ENCODE measurements around the gene CRLF2.
"Not testable (repeated sequence)": the region's sequence is repeated elsewhere in the genome, so short reads cannot be mapped to it uniquely, and the experiment has no call there.

The CRLF2 gene, protein sequence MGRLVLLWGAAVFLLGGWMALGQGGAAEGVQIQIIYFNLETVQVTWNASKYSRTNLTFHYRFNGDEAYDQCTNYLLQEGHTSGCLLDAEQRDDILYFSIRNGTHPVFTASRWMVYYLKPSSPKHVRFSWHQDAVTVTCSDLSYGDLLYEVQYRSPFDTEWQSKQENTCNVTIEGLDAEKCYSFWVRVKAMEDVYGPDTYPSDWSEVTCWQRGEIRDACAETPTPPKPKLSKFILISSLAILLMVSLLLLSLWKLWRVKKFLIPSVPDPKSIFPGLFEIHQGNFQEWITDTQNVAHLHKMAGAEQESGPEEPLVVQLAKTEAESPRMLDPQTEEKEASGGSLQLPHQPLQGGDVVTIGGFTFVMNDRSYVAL

DNA sequence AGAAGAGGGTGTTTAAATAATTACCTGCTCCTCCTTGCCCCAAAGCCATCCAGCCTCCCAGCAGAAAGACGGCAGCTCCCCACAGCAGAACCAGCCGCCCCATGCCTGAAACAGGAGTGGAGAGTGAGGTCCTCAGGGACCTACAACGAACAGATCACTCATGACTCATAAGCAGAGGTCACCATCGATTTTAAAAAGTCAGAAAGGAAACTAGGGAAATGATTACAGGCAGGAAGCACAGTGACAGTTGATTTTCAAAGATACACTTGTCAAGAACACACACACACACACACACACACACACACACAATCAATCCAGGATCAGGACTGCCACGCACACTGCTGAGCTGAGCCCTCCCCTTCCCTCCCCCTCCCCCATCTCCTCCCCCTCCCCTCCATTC is at the start of gene CRLF2:
TSS of gene CRLF2 (minus strand) at position 118 of the 400 bp plus-strand sequence. CDS start at position 103, 15 bp downstream.
- in situ Hi-C loops (cut with HindIII; ENCODE audit: low sequenced_read_pairs) = no loop called here

DNA sequence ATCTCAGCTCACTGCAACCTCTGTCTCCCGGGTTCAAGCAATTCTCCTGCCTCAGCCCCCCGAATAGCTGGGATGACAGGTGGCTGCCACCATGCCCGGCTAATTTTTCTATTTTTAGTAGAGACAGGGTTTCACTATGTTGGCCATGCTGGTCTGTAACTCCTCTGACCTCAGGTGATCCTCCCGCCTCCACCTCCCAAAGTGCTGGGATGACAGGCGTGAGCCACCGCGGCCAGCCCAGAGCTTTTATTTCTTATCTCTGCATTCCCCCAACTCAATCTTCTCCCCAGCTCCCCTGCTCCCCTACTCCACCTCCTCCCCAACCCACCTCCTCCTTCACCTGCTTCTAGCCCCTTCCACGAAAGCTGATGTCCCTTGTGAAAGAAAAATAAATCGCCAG is 49.3 kb upstream of the CRLF2 start:
- in situ Hi-C loops (cut with HindIII; ENCODE audit: low sequenced_read_pairs) = not testable (repeated sequence)

GRCh38 chrX:1261285-1261684 is 48.8 kb upstream of the CRLF2 start:
- in situ Hi-C loops (cut with HindIII; ENCODE audit: low sequenced_read_pairs) = no loop called here

GRCh38 chrX:1252861-1253260 is 40.4 kb upstream of the CRLF2 start:
- in situ Hi-C loops (cut with HindIII; ENCODE audit: low sequenced_read_pairs) = no loop called here

DNA sequence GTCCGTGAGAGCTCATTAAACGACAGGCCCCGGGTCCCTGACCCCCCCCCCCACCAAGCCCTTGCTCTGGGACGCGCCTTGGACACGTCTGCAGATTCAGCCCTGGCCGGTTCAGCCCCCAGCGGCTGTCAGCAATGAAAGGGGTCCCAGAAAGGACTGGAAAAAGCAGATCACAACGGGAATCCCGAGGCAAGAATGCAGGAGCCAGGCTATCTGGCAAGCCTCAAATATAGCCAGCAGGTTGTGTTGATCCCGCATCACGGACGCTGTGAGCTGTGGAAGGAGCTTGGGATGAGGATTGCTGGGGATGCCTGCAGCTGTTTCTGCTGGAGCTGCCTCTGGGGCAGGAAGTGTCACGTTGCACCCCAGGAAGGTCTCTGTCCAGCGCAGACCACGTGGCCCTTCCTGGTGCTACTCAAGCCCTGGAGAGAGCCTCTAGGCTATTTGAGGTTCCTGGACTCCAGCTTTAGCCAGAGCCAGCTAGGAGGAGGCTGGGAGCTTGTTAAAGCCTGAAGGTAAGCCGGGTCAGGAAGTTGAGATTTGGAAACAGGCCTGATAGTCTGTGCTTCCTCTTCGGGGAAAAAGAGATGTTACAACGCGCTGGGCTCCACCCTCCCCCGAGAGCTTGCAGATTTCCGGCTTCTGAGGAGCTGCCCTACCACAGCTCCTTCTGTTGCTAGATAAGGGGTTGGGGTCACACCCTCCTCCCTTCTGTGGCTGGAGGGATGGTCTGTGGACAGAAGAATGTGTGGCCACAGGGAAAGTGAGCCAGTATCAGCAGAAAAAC is 36.8 kb upstream of the CRLF2 start:
- in situ Hi-C loops (cut with HindIII; ENCODE audit: low sequenced_read_pairs) = no loop called here

- in situ Hi-C loops (cut with HindIII; ENCODE audit: low sequenced_read_pairs) = no loop called here
Observed at GRCh38 chrX:1248331-1249061, 36.0 kb upstream of the CRLF2 start.

- in situ Hi-C loops (cut with HindIII; ENCODE audit: low sequenced_read_pairs) = no loop called here
Observed at GRCh38 chrX:1246816-1247215, 34.4 kb upstream of the CRLF2 start.

DNA sequence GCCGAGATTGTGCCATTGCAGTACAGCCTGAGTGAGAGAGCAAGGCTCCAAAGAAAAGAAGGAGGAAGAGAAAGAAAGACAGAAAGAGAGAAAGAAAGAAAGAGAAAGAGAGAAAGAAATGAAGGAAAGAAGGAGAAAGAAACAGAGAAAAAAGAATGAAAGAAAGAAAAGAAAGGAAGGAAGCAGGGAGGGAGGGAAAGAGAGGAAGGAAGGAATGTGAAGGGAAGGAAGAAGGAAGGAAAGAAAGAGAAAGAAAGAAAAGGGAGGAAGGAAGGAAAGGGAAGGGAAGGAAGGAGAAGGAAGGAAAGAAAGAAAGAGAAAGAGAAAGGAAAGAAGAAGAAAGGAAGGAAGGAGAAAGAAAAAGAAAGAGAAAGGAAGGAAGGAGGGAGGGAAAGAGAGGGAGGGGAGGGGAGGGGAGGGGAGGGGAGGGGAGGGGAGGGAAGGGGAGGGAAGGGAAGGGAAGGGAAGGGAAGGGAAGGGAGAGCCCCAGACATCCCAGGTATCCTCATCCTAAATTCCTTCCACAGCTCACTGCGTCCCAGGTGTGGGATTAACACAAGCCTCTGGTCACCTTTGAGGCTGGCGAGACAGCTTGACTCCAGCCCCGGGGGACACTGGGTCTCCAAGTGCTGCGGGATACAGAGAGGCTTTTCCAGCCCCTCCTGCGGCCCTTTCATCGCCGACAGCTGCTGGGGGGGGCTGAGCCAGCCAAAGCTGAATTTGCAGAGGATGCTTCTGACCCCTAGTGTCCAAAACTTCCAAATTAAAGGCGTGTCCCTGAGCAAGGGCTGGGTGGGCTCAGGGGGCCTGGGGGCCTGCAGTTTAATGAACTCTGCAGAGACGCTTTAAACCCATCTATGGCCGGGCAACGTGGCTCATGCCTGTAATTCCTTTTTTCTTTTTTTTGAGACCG is 32.0 kb upstream of the CRLF2 start:
- in situ Hi-C loops (cut with HindIII; ENCODE audit: low sequenced_read_pairs) = no loop called here

GRCh38 chrX:1242891-1243402 is 30.5 kb upstream of the CRLF2 start:
- in situ Hi-C loops (cut with HindIII; ENCODE audit: low sequenced_read_pairs) = no loop called here

- in situ Hi-C loops (cut with HindIII; ENCODE audit: low sequenced_read_pairs) = not testable (repeated sequence)
Observed at GRCh38 chrX:1240551-1240950, 28.1 kb upstream of the CRLF2 start.

DNA sequence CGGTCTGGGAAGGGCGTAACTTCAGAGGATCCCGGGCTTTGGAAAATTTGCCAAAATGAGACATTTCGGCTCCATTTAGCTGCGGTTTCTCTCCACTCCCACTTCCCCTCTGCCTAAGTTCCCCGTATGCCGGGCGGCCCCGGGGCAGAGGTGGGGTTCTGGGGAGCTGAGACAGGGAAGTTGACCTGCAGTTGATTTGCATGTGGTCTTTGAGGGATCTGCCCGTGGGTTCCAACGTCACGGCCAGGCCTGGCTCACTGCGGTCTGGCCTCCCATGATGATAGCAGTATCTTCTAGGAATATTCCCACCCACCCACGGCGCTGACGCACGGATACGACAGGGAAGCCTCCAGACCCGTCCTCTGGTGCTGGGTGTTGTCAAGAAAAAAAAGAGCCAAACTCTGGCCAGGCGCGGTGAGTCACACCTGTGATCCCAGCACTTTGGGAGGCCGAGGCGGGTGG is 27.3 kb upstream of the CRLF2 start:
- in situ Hi-C loops (cut with HindIII; ENCODE audit: low sequenced_read_pairs) = no loop called here

- in situ Hi-C loops (cut with HindIII; ENCODE audit: low sequenced_read_pairs) = no loop called here
Observed at GRCh38 chrX:1231850-1232465, 19.5 kb upstream of the CRLF2 start.

- in situ Hi-C loops (cut with HindIII; ENCODE audit: low sequenced_read_pairs) = not testable (repeated sequence)
Observed at GRCh38 chrX:1228101-1228500, 15.7 kb upstream of the CRLF2 start.

DNA sequence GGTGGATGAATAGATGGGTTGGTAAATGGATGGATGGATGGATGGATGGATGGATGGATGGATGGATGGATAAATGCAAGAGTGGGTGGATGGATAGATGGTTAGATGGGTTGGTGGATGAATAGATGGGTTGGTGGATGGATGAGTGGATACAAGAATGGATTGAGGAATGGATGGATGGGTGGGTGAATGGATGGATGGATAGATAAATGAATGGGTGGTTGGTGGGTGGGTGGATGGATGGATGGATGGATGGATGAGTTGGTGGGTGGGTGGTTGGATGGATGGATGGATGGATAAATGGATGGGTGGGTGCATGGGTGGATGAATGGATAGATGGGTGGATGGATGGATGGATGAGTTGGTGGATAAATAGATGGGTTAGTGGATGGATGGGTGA is 13.8 kb upstream of the CRLF2 start:
- in situ Hi-C loops (cut with HindIII; ENCODE audit: low sequenced_read_pairs) = no loop called here

DNA sequence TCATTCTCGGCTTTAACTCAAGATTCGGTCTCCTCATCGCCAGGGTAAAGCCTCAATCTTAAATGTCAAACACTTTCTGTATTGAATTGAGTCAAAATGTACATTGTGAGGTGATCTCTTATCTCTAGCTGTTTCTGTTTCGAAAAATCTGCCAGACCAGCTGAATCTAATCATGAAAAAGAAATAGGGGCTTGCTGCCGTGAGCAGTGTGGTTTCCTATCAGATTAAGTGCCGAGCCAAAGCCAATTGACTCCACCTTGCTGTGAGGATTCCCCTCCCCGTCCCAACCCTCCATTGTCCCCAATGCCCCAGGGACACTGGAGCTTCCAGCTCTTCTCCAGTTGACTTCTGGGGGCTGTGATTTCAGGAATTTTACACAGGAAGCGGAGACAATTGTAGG is 12.5 kb upstream of the CRLF2 start:
- in situ Hi-C loops (cut with HindIII; ENCODE audit: low sequenced_read_pairs) = no loop called here

DNA sequence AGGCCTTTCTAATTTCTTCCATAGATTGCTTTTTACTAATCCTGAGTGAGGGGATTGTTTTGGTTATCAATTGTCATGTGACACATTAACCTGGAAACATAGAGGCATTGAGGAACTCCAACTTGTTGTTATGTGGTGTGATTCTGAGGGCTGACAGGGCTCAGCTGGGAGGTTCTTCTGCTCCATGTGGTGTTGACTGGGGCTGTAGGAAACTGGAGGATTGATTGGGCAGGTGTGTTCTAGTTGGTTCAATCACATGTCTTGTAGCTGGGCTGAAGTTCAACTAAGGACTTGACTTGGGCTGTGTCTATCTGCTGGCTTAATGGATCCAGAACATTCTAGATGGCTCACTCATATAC is 10.8 kb upstream of the CRLF2 start:
- in situ Hi-C loops (cut with HindIII; ENCODE audit: low sequenced_read_pairs) = no loop called here

DNA sequence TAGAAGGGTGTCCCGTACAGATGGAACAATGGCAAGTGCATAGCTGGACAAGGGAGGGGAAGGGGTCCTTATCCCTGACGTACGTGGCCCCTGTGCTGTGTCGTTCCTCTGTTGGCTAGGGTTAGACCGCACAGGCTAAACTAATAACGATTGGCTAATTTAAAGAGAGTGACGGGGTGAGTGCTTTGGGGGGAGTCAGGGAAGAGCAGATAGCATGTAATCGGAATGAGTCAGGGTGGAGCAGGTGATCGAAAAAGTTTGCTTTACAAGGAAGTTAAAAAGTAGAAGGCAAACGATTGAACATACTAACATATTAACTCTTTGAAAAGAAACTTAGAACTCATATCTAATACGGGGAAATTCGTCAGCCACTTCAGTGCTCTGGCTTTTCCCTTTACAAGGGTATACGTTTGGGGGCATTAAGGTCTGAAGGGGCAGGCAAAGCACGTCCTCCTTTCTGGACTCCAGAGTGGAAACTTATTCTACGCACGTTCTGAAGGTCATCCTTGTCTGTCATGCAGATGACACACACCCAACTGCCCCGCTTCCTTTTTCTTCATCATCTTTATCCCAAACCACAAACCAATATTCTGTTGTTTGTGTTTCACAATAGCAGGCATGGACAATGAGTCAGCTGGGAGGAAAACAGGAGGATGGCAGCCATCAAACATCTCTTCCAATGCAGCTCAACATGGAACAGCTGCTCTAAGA is 10.2 kb upstream of the CRLF2 start:
- in situ Hi-C loops (cut with HindIII; ENCODE audit: low sequenced_read_pairs) = no loop called here

- in situ Hi-C loops (cut with HindIII; ENCODE audit: low sequenced_read_pairs) = no loop called here
Observed at GRCh38 chrX:1221296-1221845, 8.9 kb upstream of the CRLF2 start.

GRCh38 chrX:1218286-1218685 is 5.8 kb upstream of the CRLF2 start:
- in situ Hi-C loops (cut with HindIII; ENCODE audit: low sequenced_read_pairs) = no loop called here
